ENCODE data around the gene ESYT2. TPM values are rescaled to one million over a fixed set of nuclear protein-coding genes. Genes with fewer than 3 reads are reported as not detected.

Gene ESYT2
- polyA plus RNA-seq, 1 donor (not counting 4 experiments of a cell fraction or from before 2014, with no cell fraction given): 45.9 TPM

GRCh38 chr7:158754746-158755444 lies 74.4 kb downstream of the ESYT2 start:
- no peak for DNase-seq (ENCODE audit: low read depth, low spot score)
- FAIRE-seq: no peak
- H3K4me3 ChIP-seq (ENCODE audit: control insufficient read depth in 2 of 3, extremely low read depth in 1 of 3, insufficient read depth in 2 of 3, low read depth in 1 of 3, low read length in 3 of 3): no peak overlapping the region
- no peak overlapping the region for H2AFZ ChIP-seq (ENCODE audit: control insufficient read depth, low read length)
- no peaks in the 10 kb centered on the region for H3K27me3 ChIP-seq (ENCODE audit: control insufficient read depth, extremely low read depth, insufficient read depth, low read length)
- H3K9me1 ChIP-seq (ENCODE audit: control insufficient read depth, extremely low read depth, insufficient read depth, low read length): no peaks in the 10 kb centered on the region
- dilution Hi-C loops (cut with MboI; ENCODE audit: extremely low pct_ligation_motif_present, low sequenced_read_pairs): no loop called here
- H3K4me2 ChIP-seq (ENCODE audit: control insufficient read depth, extremely low read depth, insufficient read depth, low read depth, low read length): peak overlapping the region; percentile 31
- no peaks in the 10 kb centered on the region for H3K9me3 ChIP-seq (ENCODE audit: control insufficient read depth, low read depth, low read length)
- no peaks in the 10 kb centered on the region for H3K79me2 ChIP-seq (ENCODE audit: control insufficient read depth, insufficient read depth, low read length)
- no peaks in the 10 kb centered on the region for H4K20me1 ChIP-seq (ENCODE audit: control insufficient read depth, extremely low read depth, insufficient read depth, low read length)
- no peak overlapping the region for H3K27ac ChIP-seq (ENCODE audit: control insufficient read depth, insufficient read depth, low read length)
- H3K9ac ChIP-seq (ENCODE audit: control insufficient read depth, extremely low read depth, insufficient read depth, low read length): no peak overlapping the region
- peaks cover 19% of the 10 kb centered on the region for H3K4me1 ChIP-seq (ENCODE audit: control insufficient read depth, extremely low read depth, insufficient read depth, low read length)
- TF ChIP-seq EZH2 (IDR thresholded peaks at IDR 0.05; ENCODE audit: low read length) (no peak), CTCF (optimal IDR thresholded peaks at IDR 0.05 in 1 of 3, IDR thresholded peaks at IDR 0.05 in 1 of 3, conservative IDR thresholded peaks at IDR 0.05 in 1 of 3; ENCODE audit: extremely low read depth in 1 of 3, insufficient read depth in 2 of 3, low read length in 3 of 3) (no peak)
- H3K36me3 ChIP-seq (ENCODE audit: control insufficient read depth in 2 of 2, extremely low read depth in 1 of 2, insufficient read depth in 2 of 2, low read length in 2 of 2): peaks cover 16 to 19% of the 10 kb centered on the region in 2 experiments

GRCh38 chr7:158753900-158754299 lies 75.4 kb downstream of the ESYT2 start:
- no peaks in the 10 kb centered on the region for H3K9me1 ChIP-seq (ENCODE audit: control insufficient read depth, extremely low read depth, insufficient read depth, low read length)
- no peak for TF ChIP-seq EZH2 (IDR thresholded peaks at IDR 0.05; ENCODE audit: low read length)
- H3K27ac ChIP-seq (ENCODE audit: control insufficient read depth, insufficient read depth, low read length): no peak overlapping the region
- no peaks in the 10 kb centered on the region for H3K9me3 ChIP-seq (ENCODE audit: control insufficient read depth, low read depth, low read length)
- H3K4me3 ChIP-seq (ENCODE audit: control insufficient read depth in 2 of 3, extremely low read depth in 1 of 3, insufficient read depth in 2 of 3, low read depth in 1 of 3, low read length in 3 of 3): no peak overlapping the region
- H2AFZ ChIP-seq (ENCODE audit: control insufficient read depth, low read length): no peak overlapping the region
- no peak overlapping the region for H3K4me2 ChIP-seq (ENCODE audit: control insufficient read depth, extremely low read depth, insufficient read depth, low read depth, low read length)
- DNase-seq (ENCODE audit: low read depth, low spot score) (no peak), FAIRE-seq (no peak)
- H3K36me3 ChIP-seq (ENCODE audit: control insufficient read depth in 2 of 2, extremely low read depth in 1 of 2, insufficient read depth in 2 of 2, low read length in 2 of 2): peaks cover 9 to 14% of the 10 kb centered on the region in 2 experiments
- H3K4me1 ChIP-seq (ENCODE audit: control insufficient read depth, extremely low read depth, insufficient read depth, low read length): peaks cover 19% of the 10 kb centered on the region
- H4K20me1 ChIP-seq (ENCODE audit: control insufficient read depth, extremely low read depth, insufficient read depth, low read length): no peaks in the 10 kb centered on the region
- H3K79me2 ChIP-seq (ENCODE audit: control insufficient read depth, insufficient read depth, low read length): no peaks in the 10 kb centered on the region
- dilution Hi-C loops (cut with MboI; ENCODE audit: extremely low pct_ligation_motif_present, low sequenced_read_pairs): no loop called here
- H3K27me3 ChIP-seq (ENCODE audit: control insufficient read depth, extremely low read depth, insufficient read depth, low read length): no peaks in the 10 kb centered on the region
- no peak overlapping the region for H3K9ac ChIP-seq (ENCODE audit: control insufficient read depth, extremely low read depth, insufficient read depth, low read length)

- peaks cover 19% of the 10 kb centered on the region for H3K4me1 ChIP-seq (ENCODE audit: control insufficient read depth, extremely low read depth, insufficient read depth, low read length)
- H3K27ac ChIP-seq (ENCODE audit: control insufficient read depth, insufficient read depth, low read length): no peak overlapping the region
- H4K20me1 ChIP-seq (ENCODE audit: control insufficient read depth, extremely low read depth, insufficient read depth, low read length): no peaks in the 10 kb centered on the region
- FAIRE-seq: no peak
- no peaks in the 10 kb centered on the region for H3K9me1 ChIP-seq (ENCODE audit: control insufficient read depth, extremely low read depth, insufficient read depth, low read length)
- no peak for DNase-seq (ENCODE audit: low read depth, low spot score)
- H3K27me3 ChIP-seq (ENCODE audit: control insufficient read depth, extremely low read depth, insufficient read depth, low read length): no peaks in the 10 kb centered on the region
- no peaks in the 10 kb centered on the region for H3K9me3 ChIP-seq (ENCODE audit: control insufficient read depth, low read depth, low read length)
- H3K4me2 ChIP-seq (ENCODE audit: control insufficient read depth, extremely low read depth, insufficient read depth, low read depth, low read length): no peak overlapping the region
- TF ChIP-seq EZH2 (IDR thresholded peaks at IDR 0.05; ENCODE audit: low read length) (no peak), CTCF (optimal IDR thresholded peaks at IDR 0.05 in 1 of 3, IDR thresholded peaks at IDR 0.05 in 1 of 3, conservative IDR thresholded peaks at IDR 0.05 in 1 of 3; ENCODE audit: extremely low read depth in 1 of 3, insufficient read depth in 2 of 3, low read length in 3 of 3) (no peak)
- no peak overlapping the region for H3K4me3 ChIP-seq (ENCODE audit: control insufficient read depth in 2 of 3, extremely low read depth in 1 of 3, insufficient read depth in 2 of 3, low read depth in 1 of 3, low read length in 3 of 3)
- no peak overlapping the region for H2AFZ ChIP-seq (ENCODE audit: control insufficient read depth, low read length)
- dilution Hi-C loops (cut with MboI; ENCODE audit: extremely low pct_ligation_motif_present, low sequenced_read_pairs): no loop called here
- H3K79me2 ChIP-seq (ENCODE audit: control insufficient read depth, insufficient read depth, low read length): no peaks in the 10 kb centered on the region
- peaks cover 5 to 6% of the 10 kb centered on the region in 2 experiments for H3K36me3 ChIP-seq (ENCODE audit: control insufficient read depth in 2 of 2, extremely low read depth in 1 of 2, insufficient read depth in 2 of 2, low read length in 2 of 2)
- H3K9ac ChIP-seq (ENCODE audit: control insufficient read depth, extremely low read depth, insufficient read depth, low read length): no peak overlapping the region
Measured at GRCh38 chr7:158751751-158752150, 77.6 kb downstream of the ESYT2 start.
